Measurements from ENCODE around the gene RRAD. TPM values are rescaled to one million over a fixed set of nuclear protein-coding genes. Genes with fewer than 3 reads are reported as not detected.

The RRAD gene
- polyA plus RNA-seq, 1 experiment: 3.8 TPM

- no peak for DNase-seq (ENCODE audit: low read depth)
- H3K4me3 ChIP-seq (ENCODE audit: low read depth, low read length): no peak overlapping the region
- ChIA-PET CTCF (interaction anchor here (0.6 to 10.6 kb wide), 6 partner anchors 16 to 70 kb away, joined by 3 to 118 read pairs (median 4); partner anchors contain the start of genes CES3 and RRAD), POLR2A (no interaction called here)
- no peaks in the 10 kb centered on the region for H3K27me3 ChIP-seq (ENCODE audit: control insufficient read depth, insufficient read depth, low read length)
- no peaks in the 10 kb centered on the region for H3K36me3 ChIP-seq (ENCODE audit: control insufficient read depth, insufficient read depth, low read length)
- TF ChIP-seq, protein P1, sequence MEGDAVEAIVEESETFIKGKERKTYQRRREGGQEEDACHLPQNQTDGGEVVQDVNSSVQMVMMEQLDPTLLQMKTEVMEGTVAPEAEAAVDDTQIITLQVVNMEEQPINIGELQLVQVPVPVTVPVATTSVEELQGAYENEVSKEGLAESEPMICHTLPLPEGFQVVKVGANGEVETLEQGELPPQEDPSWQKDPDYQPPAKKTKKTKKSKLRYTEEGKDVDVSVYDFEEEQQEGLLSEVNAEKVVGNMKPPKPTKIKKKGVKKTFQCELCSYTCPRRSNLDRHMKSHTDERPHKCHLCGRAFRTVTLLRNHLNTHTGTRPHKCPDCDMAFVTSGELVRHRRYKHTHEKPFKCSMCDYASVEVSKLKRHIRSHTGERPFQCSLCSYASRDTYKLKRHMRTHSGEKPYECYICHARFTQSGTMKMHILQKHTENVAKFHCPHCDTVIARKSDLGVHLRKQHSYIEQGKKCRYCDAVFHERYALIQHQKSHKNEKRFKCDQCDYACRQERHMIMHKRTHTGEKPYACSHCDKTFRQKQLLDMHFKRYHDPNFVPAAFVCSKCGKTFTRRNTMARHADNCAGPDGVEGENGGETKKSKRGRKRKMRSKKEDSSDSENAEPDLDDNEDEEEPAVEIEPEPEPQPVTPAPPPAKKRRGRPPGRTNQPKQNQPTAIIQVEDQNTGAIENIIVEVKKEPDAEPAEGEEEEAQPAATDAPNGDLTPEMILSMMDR (IDR thresholded peaks at IDR 0.05; ENCODE audit: insufficient read depth, low read depth, low read length): no peak
These were observed 34.0 kb downstream of the RRAD start for GRCh38 chr16:66891360-66891759.

GRCh38 chr16:66890799-66891198 lies 34.5 kb downstream of the RRAD start:
- Histone ChIP-seq H3K4me3 (ENCODE audit: low read depth, low read length) (no peak overlapping the region), H3K36me3 (ENCODE audit: control insufficient read depth, insufficient read depth, low read length) (no peaks in the 10 kb centered on the region), H3K27me3 (ENCODE audit: control insufficient read depth, insufficient read depth, low read length) (no peaks in the 10 kb centered on the region)
- DNase-seq (ENCODE audit: low read depth): no peak
- POLR2A ChIA-PET: no interaction called here
- CTCF ChIA-PET: interaction anchor here (1.0 to 1.5 kb wide), 6 partner anchors 16 to 270 kb away, joined by 3 to 5 read pairs (median 4); no protein-coding TSS in a partner anchor
- TF ChIP-seq, protein P1 (IDR thresholded peaks at IDR 0.05; ENCODE audit: insufficient read depth, low read depth, low read length): no peak

- Histone ChIP-seq H3K36me3 (ENCODE audit: control insufficient read depth, insufficient read depth, low read length) (peaks cover 6% of the 10 kb centered on the region), H3K27me3 (ENCODE audit: control insufficient read depth, insufficient read depth, low read length) (no peaks in the 10 kb centered on the region), H3K4me3 (ENCODE audit: low read depth, low read length) (no peak overlapping the region)
- TF ChIP-seq, protein P1 (IDR thresholded peaks at IDR 0.05; ENCODE audit: insufficient read depth, low read depth, low read length): no peak
- ChIA-PET CTCF (interaction anchor here (0.7 to 1.2 kb wide), 2 partner anchors 18 to 89 kb away, joined by 3 read pairs; no protein-coding TSS in a partner anchor), POLR2A (no interaction called here)
- no peak for DNase-seq (ENCODE audit: low read depth)
These were observed 35.7 kb downstream of the RRAD start for GRCh38 chr16:66889622-66890021.

DNA sequence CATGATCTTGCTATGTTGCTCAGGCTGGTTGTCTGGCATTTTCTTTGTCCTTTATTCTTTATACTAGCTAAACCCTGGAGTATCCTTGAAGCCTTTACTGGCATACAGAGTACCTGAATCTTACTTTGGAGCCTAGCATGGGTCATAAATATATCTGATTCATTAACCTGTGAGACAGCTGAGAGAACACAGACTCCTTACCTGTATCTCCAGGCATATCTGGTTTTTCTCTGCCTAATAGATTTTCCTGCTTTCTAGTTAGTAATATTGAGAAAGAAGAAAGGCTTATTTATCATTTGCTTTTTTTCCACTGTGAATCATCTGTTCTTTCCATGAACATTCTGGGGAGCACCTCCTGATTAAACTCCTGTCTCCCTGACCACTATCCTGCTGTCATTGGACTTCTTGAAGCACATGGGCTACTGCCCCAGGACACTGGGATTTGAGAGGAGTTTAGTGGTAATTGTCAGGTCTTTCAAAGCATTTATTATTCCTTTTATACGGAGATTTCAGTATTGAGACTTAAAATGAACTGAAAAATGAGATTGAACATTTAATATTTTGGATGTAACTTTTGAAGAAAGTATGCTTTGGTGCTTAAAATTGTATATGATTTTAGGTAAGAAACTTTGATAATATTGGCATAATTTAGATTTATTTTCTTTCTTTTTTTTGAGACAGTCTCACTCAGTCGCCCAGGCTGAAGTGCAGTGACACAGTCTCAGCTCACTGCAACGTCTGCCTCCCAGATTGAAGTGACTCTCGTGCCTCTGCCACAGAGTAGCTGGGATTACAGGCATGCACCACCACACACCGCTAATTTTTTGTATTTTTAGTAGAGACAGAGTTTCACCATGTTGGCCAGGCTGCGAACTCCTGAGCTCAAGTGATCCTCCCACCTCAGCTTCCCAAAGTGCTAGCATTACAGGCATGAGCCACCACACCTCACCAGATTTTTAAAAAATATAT lies 36.4 kb downstream of the RRAD start:
- no peaks in the 10 kb centered on the region for H3K27me3 ChIP-seq (ENCODE audit: control insufficient read depth, insufficient read depth, low read length)
- H3K4me3 ChIP-seq (ENCODE audit: low read depth, low read length): no peak overlapping the region
- ChIA-PET POLR2A (no interaction called here), CTCF (no interaction called here)
- no peak for DNase-seq (ENCODE audit: low read depth)
- peaks cover 9% of the 10 kb centered on the region for H3K36me3 ChIP-seq (ENCODE audit: control insufficient read depth, insufficient read depth, low read length)
- TF ChIP-seq, protein P1 (IDR thresholded peaks at IDR 0.05; ENCODE audit: insufficient read depth, low read depth, low read length): no peak

GRCh38 chr16:66886914-66887313 lies 38.4 kb downstream of the RRAD start:
- no peak for DNase-seq (ENCODE audit: low read depth)
- Histone ChIP-seq H3K4me3 (ENCODE audit: low read depth, low read length) (no peak overlapping the region), H3K36me3 (ENCODE audit: control insufficient read depth, insufficient read depth, low read length) (peaks cover 9% of the 10 kb centered on the region), H3K27me3 (ENCODE audit: control insufficient read depth, insufficient read depth, low read length) (no peaks in the 10 kb centered on the region)
- ChIA-PET CTCF (interaction anchor here (0.6 to 2.6 kb wide), 4 partner anchors 8 to 40 kb away, joined by 3 to 11 read pairs (median 4); partner anchors contain the start of gene CDH16), POLR2A (no interaction called here)
- TF ChIP-seq, protein P1 (IDR thresholded peaks at IDR 0.05; ENCODE audit: insufficient read depth, low read depth, low read length): no peak
